H1 (cell line): Measurements from ENCODE around the gene TIAL1. TPM values are rescaled to one million over a fixed set of nuclear protein-coding genes. Genes with fewer than 3 reads are reported as not detected.

ENCODE experiments used
- CTCF ChIA-PET: fragments of 300-600 bp; sonication (Branson Sonifier 250); formaldehyde crosslinking; loops from one replicate; lab custom pipeline; 2021; ENCODE audit not compliant: partially characterized antibody; lab: Charles Lee
- POLR2A ChIA-PET: fragments of 300-600 bp; sonication (Branson Sonifier 250); formaldehyde crosslinking; loops from one replicate; lab custom pipeline; 2021; ENCODE audit warnings: inconsistent platforms; ENCODE audit not compliant: partially characterized antibody; lab: Charles Lee
- DNase-seq, 2 experiments: peaks; one replicate each; pipeline versions ENCODE4 v3.0.0 to v3.0.0-alpha.2; 2010 to 2022; ENCODE audit warnings: low spot score in 2 of 2, low read depth in 1 of 2, mixed read lengths in 1 of 2
- FAIRE-seq: peaks from 2 replicates; lab custom pipeline; 2011; peaks lifted over from hg19 to GRCh38; lab: Jason Lieb, UNC
- H2AFZ ChIP-seq: 2 replicates; pipeline ENCODE4 v1.8.1; 2012; ENCODE audit warnings: low read length, inconsistent platforms
- H2AK5ac ChIP-seq: 2 replicates; pipeline ENCODE4 v1.6.1; 2013; ENCODE audit warnings: low read depth, low read length
- H2BK120ac ChIP-seq: replicated peaks from 2 replicates; pipeline ENCODE3; 2013; ENCODE audit warnings: low read depth, low read length, inconsistent platforms
- H2BK12ac ChIP-seq: 2 replicates; pipeline ENCODE4 v1.6.1; 2013; ENCODE audit warnings: low read depth, low read length
- H2BK15ac ChIP-seq: 2 replicates; pipeline ENCODE4 v1.6.1; 2013; ENCODE audit warnings: low read length
- H2BK20ac ChIP-seq: 2 replicates; pipeline ENCODE4 v1.6.1; 2013; ENCODE audit warnings: low read length
- H2BK5ac ChIP-seq: 2 replicates; pipeline ENCODE4 v1.6.1; 2013; ENCODE audit warnings: low read depth, low read length
- H3K14ac ChIP-seq: 2 replicates; pipeline ENCODE4 v1.6.1; 2013; ENCODE audit warnings: inconsistent platforms; ENCODE audit not compliant: insufficient read length
- H3K18ac ChIP-seq: 2 replicates; pipeline ENCODE4 v1.6.1; 2013; ENCODE audit warnings: low read length; ENCODE audit errors: extremely low read depth
- H3K23ac ChIP-seq: 2 replicates; pipeline ENCODE4 v1.6.1; 2013; ENCODE audit warnings: inconsistent platforms; ENCODE audit not compliant: insufficient read length
- H3K23me2 ChIP-seq: 2 replicates; pipeline ENCODE4 v1.6.1; 2013; ENCODE audit warnings: low read depth, low read length
- H3K27ac ChIP-seq: 2 replicates; pipeline ENCODE4 v1.6.1; 2011; ENCODE audit warnings: low read depth, low read length, inconsistent platforms
- H3K27me3 ChIP-seq, 4 experiments: replicated peaks in 1 of 4; 1 replicate in 1 of 4; 2 replicates in 3 of 4; pipeline versions ENCODE4 v1.6.1 to v1.8.1; 2011 to 2013; ENCODE audit warnings: low read length in 3 of 4, mild to moderate bottlenecking in 3 of 4, inconsistent platforms in 2 of 4, mixed read lengths in 2 of 4, moderate library complexity in 1 of 4; ENCODE audit not compliant: control insufficient read depth in 3 of 4, insufficient read depth in 3 of 4; ENCODE audit errors: extremely low read depth in 1 of 4
- H3K36me3 ChIP-seq, 4 experiments: 2 replicates each; pipeline versions ENCODE4 v1.6.1 to v1.8.1; 2011 to 2013; ENCODE audit warnings: mild to moderate bottlenecking in 4 of 4, low read length in 3 of 4, moderate library complexity in 2 of 4, control low read depth in 1 of 4, inconsistent platforms in 1 of 4; ENCODE audit not compliant: insufficient read depth in 4 of 4, control insufficient read depth in 2 of 4
- H3K4ac ChIP-seq: replicated peaks from 2 replicates; pipeline ENCODE3; 2013; ENCODE audit warnings: low read length, low read depth, mixed read lengths, inconsistent platforms; ENCODE audit not compliant: insufficient read length
- H3K4me1 ChIP-seq, 4 experiments: replicated peaks in 1 of 4; 1 replicate in 1 of 4; 2 replicates in 3 of 4; pipeline versions ENCODE4 v1.6.1 to v1.8.1; 2011 to 2013; ENCODE audit warnings: low read length in 3 of 4, inconsistent platforms in 2 of 4, mixed read lengths in 1 of 4; ENCODE audit not compliant: insufficient read depth in 4 of 4, control insufficient read depth in 3 of 4
- H3K4me2 ChIP-seq, 2 experiments: 2 replicates each; pipeline versions ENCODE4 v1.6.1 to v1.8.1; 2011 to 2013; ENCODE audit warnings: low read depth in 2 of 2, low read length in 2 of 2, control low read depth in 1 of 2, inconsistent platforms in 1 of 2, mild to moderate bottlenecking in 1 of 2; ENCODE audit not compliant: insufficient read depth in 1 of 2
- H3K4me3 ChIP-seq, 4 experiments: fragments of 200-600, 300-600 bp in 1 of 4; sonication (generic), shearing (Covaris generic), sonication (Bioruptor Twin) in 1 of 4; 2 replicates each; pipeline versions ENCODE4 v1.5.1 to v1.8.1; 2011 to 2016; ENCODE audit warnings: low read length in 4 of 4, low read depth in 3 of 4, control low read depth in 2 of 4, inconsistent platforms in 2 of 4, mild to moderate bottlenecking in 2 of 4, mixed read lengths in 1 of 4, moderate library complexity in 1 of 4; ENCODE audit not compliant: insufficient read depth in 2 of 4; ENCODE audit errors: extremely low read depth in 1 of 4
- H3K56ac ChIP-seq: replicated peaks from 2 replicates; pipeline ENCODE3; 2013; ENCODE audit warnings: low read depth, mild to moderate bottlenecking, mixed read lengths, low read length, inconsistent platforms; ENCODE audit not compliant: insufficient read length
- H3K79me1 ChIP-seq: 2 replicates; pipeline ENCODE4 v1.6.1; 2013; ENCODE audit warnings: low read depth, low read length, control low read depth
- H3K79me2 ChIP-seq, 2 experiments: 2 replicates each; pipeline versions ENCODE4 v1.6.1 to v1.8.1; 2012 to 2013; ENCODE audit warnings: low read length in 2 of 2, mild to moderate bottlenecking in 2 of 2, inconsistent platforms in 1 of 2; ENCODE audit not compliant: insufficient read depth in 2 of 2, control insufficient read depth in 1 of 2
- H3K9ac ChIP-seq, 4 experiments: replicated peaks in 1 of 4; 1 replicate in 1 of 4; 2 replicates in 3 of 4; pipeline versions ENCODE4 v1.6.1 to v1.8.1; 2011 to 2013; ENCODE audit warnings: low read depth in 3 of 4, low read length in 3 of 4, control low read depth in 2 of 4, mild to moderate bottlenecking in 2 of 4, moderate library complexity in 2 of 4, inconsistent platforms in 1 of 4; ENCODE audit errors: extremely low read depth in 1 of 4
- H3K9me3 ChIP-seq, 2 experiments: 2 replicates each; pipeline versions ENCODE4 v1.6.1 to v1.8.1; 2012 to 2013; ENCODE audit warnings: mild to moderate bottlenecking in 2 of 2, moderate library complexity in 2 of 2, control low read depth in 1 of 2, inconsistent platforms in 1 of 2, low read depth in 1 of 2, low read length in 1 of 2, mixed read lengths in 1 of 2; ENCODE audit not compliant: insufficient read depth in 2 of 2
- H4K20me1 ChIP-seq, 2 experiments: replicated peaks in 1 of 2; 2 replicates each; pipeline versions ENCODE3 to v1.8.1; 2011 to 2013; ENCODE audit warnings: inconsistent platforms in 2 of 2, low read length in 2 of 2, mild to moderate bottlenecking in 1 of 2; ENCODE audit not compliant: insufficient read depth in 2 of 2, control insufficient read depth in 1 of 2
- H4K5ac ChIP-seq: 2 replicates; pipeline ENCODE4 v1.6.1; 2013; ENCODE audit warnings: low read length, low read depth, mixed read lengths, inconsistent platforms; ENCODE audit not compliant: insufficient read length
- H4K8ac ChIP-seq: 2 replicates; pipeline ENCODE4 v1.8.0; 2013; ENCODE audit warnings: mild to moderate bottlenecking, moderate library complexity, low read length, inconsistent platforms; ENCODE audit not compliant: insufficient read depth; ENCODE audit errors: extremely low read depth
- H4K91ac ChIP-seq: replicated peaks from 2 replicates; pipeline ENCODE3; 2013; ENCODE audit warnings: low read length, mixed read lengths, inconsistent platforms; ENCODE audit not compliant: insufficient read length
- CEBPB ChIP-seq: IDR thresholded peaks from 2 replicates; pipeline ENCODE4 v1.6.1; 2012; ENCODE audit warnings: low read depth, low read length
- NRF1 ChIP-seq: IDR thresholded peaks from 2 replicates; pipeline ENCODE4 v1.6.1; 2011; ENCODE audit warnings: mild to moderate bottlenecking, low read depth, low read length, improper control_type of control experiment
- WGBS, 2 experiments: shearing (Covaris generic) in 1 of 2; methylation state at CpG; one replicate each; pipeline versions ENCODE4 v1.1.6 to v1.1.7; 2013 to 2015; ENCODE audit warnings: low lambda C conversion rate in 2 of 2, mixed read lengths in 2 of 2, inconsistent platforms in 1 of 2, low coverage in 1 of 2, missing lambda C conversion rate in 1 of 2; ENCODE audit not compliant: insufficient replicate concordance in 2 of 2, insufficient coverage in 1 of 2, insufficient read length in 1 of 2; ENCODE audit errors: extremely low coverage in 1 of 2, missing lambda C conversion rate in 1 of 2; 5-methylcytosine and 5-hydroxymethylcytosine counted together
- polyA plus RNA-seq, 7 experiments: library from polyadenylated mRNA; depleted of rRNA in 3 of 7; stranded (reverse) in 5 of 7; unstranded in 2 of 7; fragments of >200 nt in 5 of 7; fragments of 200-250 nt in 2 of 7; gene quantifications; 1 replicate in 5 of 7; 2 replicates in 1 of 7; 4 replicates in 1 of 7; pipeline versions ENCODE4 v1.2.1 to v1.2.3, GENCODE V29; 2011 to 2013; ENCODE audit warnings: missing spikeins in 2 of 7, mixed read lengths in 2 of 7
- total RNA-seq: library from RNA; stranded (reverse); fragmentation: NEBNext Ultra II Directional; extraction: Animal tissue kit (Norgen Biotek cat#: 25700); gene quantifications from 2 replicates; pipeline ENCODE4 v1.2.1, GENCODE V29; 2021

The TIAL1 gene
- total and polyA plus RNA-seq, 2 of the 8 experiments (the other 6 are each of a cell fraction or from before 2014, with no cell fraction given), result 50.4 to 166 TPM

DNA sequence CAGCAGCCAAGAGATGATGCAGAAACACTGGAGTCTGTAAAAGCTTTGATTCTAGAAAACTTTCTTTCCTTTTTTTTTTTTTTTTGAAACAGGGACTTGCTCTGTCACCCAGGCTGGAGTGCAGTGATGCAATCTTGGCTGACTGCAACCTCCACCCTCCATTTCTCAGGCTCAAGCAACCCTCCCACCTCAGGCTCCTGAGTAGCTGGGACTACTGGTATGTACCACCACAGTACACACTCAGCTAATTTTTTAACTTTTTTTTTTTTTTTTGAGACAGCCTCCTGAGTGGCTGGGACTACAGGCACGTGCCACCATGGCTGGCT is 37.4 kb upstream of the TIAL1 start:
- TF ChIP-seq CEBPB, result peak; percentile 57; the same call in 1 of the 2 replicates
- TF ChIP-seq NRF1, result no peak
- TF ChIP-seq, all 59 proteins: peak for 1
- peak overlapping the region; percentile 39 for H2AFZ ChIP-seq
- no peak for FAIRE-seq

More for the DNA sequence above, 37.4 kb upstream of the TIAL1 start:
- Histone ChIP-seq H3K4me1 (no peaks in the 10 kb centered on the region), H3K23ac (no peak overlapping the region), H4K5ac (no peak overlapping the region), H3K27ac (no peak overlapping the region), H2BK12ac (no peak overlapping the region), H3K14ac (no peak overlapping the region), H4K91ac (no peak overlapping the region), H3K23me2 (no peaks in the 10 kb centered on the region), H3K36me3 (no peaks in the 10 kb centered on the region), H2AK5ac (no peak overlapping the region), H3K4me3 (no peak overlapping the region), H3K27me3 (no peaks in the 10 kb centered on the region), H2BK120ac (no peak overlapping the region), H4K20me1 (no peaks in the 10 kb centered on the region), H3K79me1 (no peaks in the 10 kb centered on the region), H3K56ac (no peak overlapping the region), H3K9ac (no peak overlapping the region), H3K9me3 (no peaks in the 10 kb centered on the region), H2BK20ac (no peak overlapping the region), H3K4me2 (no peak overlapping the region), H3K4ac (no peak overlapping the region), H3K18ac (no peak overlapping the region), H2BK5ac (no peak overlapping the region), H4K8ac (no peak overlapping the region), H3K79me2 (no peaks in the 10 kb centered on the region), H2BK15ac (no peak overlapping the region)
- POLR2A ChIA-PET, result no interaction called here
- CTCF ChIA-PET, result interaction anchor here (0.7 to 8.8 kb wide), 5 partner anchors 10 to 1872 kb away, joined by 3 to 55 read pairs (median 3); no protein-coding TSS in a partner anchor
- DNase-seq, result no peak
- WGBS, 2 experiments, result 88% methylated on average over 1 of the region's 1 CpG; no CpG with 5 or more reads in 1 of the 2 experiments
